Daoy (cell line): Measurements from ENCODE around the gene AP2A2. TPM values are rescaled to one million over a fixed set of nuclear protein-coding genes. Genes with fewer than 3 reads are reported as not detected.
A peak's percentile ranks its signal among the peaks of the same experiment; 100 is the strongest.

Experiments used
- DNase-seq: peaks from one replicate; pipeline ENCODE4 v3.0.0-alpha.2; 2015; ENCODE audit warnings: low read depth
- total RNA-seq: library from RNA; depleted of rRNA; stranded (reverse); fragments of >200 nt; shearing (Covaris generic); gene quantifications from 2 replicates; pipeline ENCODE4 v1.2.3, GENCODE V29; 2014

Gene AP2A2
- total RNA-seq, 1 experiment from 2014 or later = 15.8 TPM

- DNase-seq = no peak
Observed at GRCh38 chr11:1041471-1041870, 115.8 kb downstream of the AP2A2 start.

- peak; percentile 37 for DNase-seq
Observed at GRCh38 chr11:1041936-1042608, 116.4 kb downstream of the AP2A2 start.

- no peak for DNase-seq
Observed at GRCh38 chr11:1042626-1043562, 117.2 kb downstream of the AP2A2 start.

GRCh38 chr11:1043563-1044096 is 118.0 kb downstream of the AP2A2 start:
- DNase-seq = no peak

- DNase-seq = no peak
Observed at GRCh38 chr11:1044160-1044559, 118.5 kb downstream of the AP2A2 start.

- DNase-seq = peak; percentile 3
Observed at GRCh38 chr11:1047595-1048156, 122.0 kb downstream of the AP2A2 start.

GRCh38 chr11:1048375-1049070 is 122.9 kb downstream of the AP2A2 start:
- DNase-seq = peak; percentile 2

- no peak for DNase-seq
Observed at GRCh38 chr11:1049071-1049405, 123.4 kb downstream of the AP2A2 start.

- peak; percentile 1 for DNase-seq
Observed at GRCh38 chr11:1049431-1049891, 123.8 kb downstream of the AP2A2 start.

GRCh38 chr11:1049911-1050580 is 124.4 kb downstream of the AP2A2 start:
- peak; percentile 1 for DNase-seq

- DNase-seq = peak; percentile 74
Observed at GRCh38 chr11:1050581-1051355, 125.1 kb downstream of the AP2A2 start.

- DNase-seq = peak; percentile 1
Observed at GRCh38 chr11:1051356-1052132, 125.9 kb downstream of the AP2A2 start.

GRCh38 chr11:1052133-1053011 is 126.7 kb downstream of the AP2A2 start:
- peak; percentile 1 for DNase-seq

- peak; percentile 13 for DNase-seq
Observed at GRCh38 chr11:1053121-1053901, 127.6 kb downstream of the AP2A2 start.

- peak; percentile 8 for DNase-seq
Observed at GRCh38 chr11:1054143-1055108, 128.8 kb downstream of the AP2A2 start.

GRCh38 chr11:1055109-1055703 is 129.5 kb downstream of the AP2A2 start:
- no peak for DNase-seq
